ENCODE measurements around the gene C1orf232.

DNA sequence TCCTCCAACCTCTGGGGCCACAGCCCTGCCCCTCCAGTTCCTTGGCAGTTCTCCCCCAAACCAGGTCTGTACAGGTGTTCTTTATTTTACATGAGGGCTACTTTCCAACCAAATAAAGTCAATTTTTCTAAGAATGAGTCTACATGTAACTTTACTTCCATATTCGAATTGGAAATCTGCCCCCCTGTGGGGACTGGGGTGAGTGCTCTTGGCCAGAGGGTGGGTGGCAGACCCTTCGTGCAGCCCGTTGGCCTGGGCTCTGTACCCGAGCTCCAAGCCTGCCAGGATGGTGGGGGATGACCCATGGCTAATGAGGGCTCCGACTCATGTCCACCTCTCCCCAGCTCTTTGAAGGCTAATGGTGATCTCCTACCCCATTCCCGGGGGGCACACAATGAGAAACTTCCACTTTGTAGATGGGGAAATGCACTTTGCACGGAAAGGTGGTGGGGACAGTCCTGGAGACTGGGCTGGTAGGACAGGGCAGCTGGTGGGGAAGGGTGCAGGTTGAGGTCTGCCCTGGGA is 21.1 kb upstream of the C1orf232 start:
- TF ChIP-seq EZH2 (IDR thresholded peaks at IDR 0.05; ENCODE audit: insufficient read depth, poor library complexity, severe bottlenecking) (no peak), EZH2phosphoT487 (IDR thresholded peaks at IDR 0.05; ENCODE audit: insufficient read depth, low read depth) (no peak)
